ENCODE measurements around the gene GPR65. TPM values are rescaled to one million over a fixed set of nuclear protein-coding genes. Genes with fewer than 3 reads are reported as not detected.

The GPR65 gene
- total and polyA plus RNA-seq, 4 donors, result 0.29 to 2.0 (median 0.79) TPM

GRCh38 chr14:88030892-88031291, 26.0 kb downstream of the GPR65 start:
- Histone ChIP-seq H3K9me3 (ENCODE audit: control insufficient read depth, insufficient read depth, low read length) (no peaks in the 10 kb centered on the region), H3K4me3 (ENCODE audit: low read depth, low read length) (no peak overlapping the region), H3K27me3 (ENCODE audit: control insufficient read depth, insufficient read depth, low read length) (no peaks in the 10 kb centered on the region), H3K27ac (ENCODE audit: low read depth, low read length) (no peak overlapping the region), H3K36me3 (ENCODE audit: control insufficient read depth, insufficient read depth, low read length) (no peaks in the 10 kb centered on the region), H3K4me1 (ENCODE audit: control insufficient read depth, insufficient read depth, low read length) (no peaks in the 10 kb centered on the region)
- no CpG with 5 or more reads among the region's 1 CpG for WGBS (ENCODE audit: insufficient coverage)
- no peak for DNase-seq (ENCODE audit: low read depth in 4 of 6, low spot score in 6 of 6)

GRCh38 chr14:88032373-88032772, 27.4 kb downstream of the GPR65 start:
- Histone ChIP-seq H3K4me1 (ENCODE audit: control insufficient read depth, insufficient read depth, low read length) (no peaks in the 10 kb centered on the region), H3K9me3 (ENCODE audit: control insufficient read depth, insufficient read depth, low read length) (no peaks in the 10 kb centered on the region), H3K4me3 (ENCODE audit: low read depth, low read length) (no peak overlapping the region), H3K27ac (ENCODE audit: low read depth, low read length) (no peak overlapping the region), H3K27me3 (ENCODE audit: control insufficient read depth, insufficient read depth, low read length) (no peaks in the 10 kb centered on the region), H3K36me3 (ENCODE audit: control insufficient read depth, insufficient read depth, low read length) (no peaks in the 10 kb centered on the region)
- WGBS (ENCODE audit: insufficient coverage), result no CpG with 5 or more reads among the region's 1 CpG
- DNase-seq (ENCODE audit: low read depth in 4 of 6, low spot score in 6 of 6), result no peak

GRCh38 chr14:88034076-88034475, 29.1 kb downstream of the GPR65 start:
- DNase-seq (ENCODE audit: low read depth in 4 of 6, low spot score in 6 of 6), result no peak
- WGBS (ENCODE audit: insufficient coverage), result no CpG with 5 or more reads among the region's 2 CpGs

GRCh38 chr14:88036422-88036821, 31.5 kb downstream of the GPR65 start:
- Histone ChIP-seq H3K9me3 (ENCODE audit: control insufficient read depth, insufficient read depth, low read length) (no peaks in the 10 kb centered on the region), H3K36me3 (ENCODE audit: control insufficient read depth, insufficient read depth, low read length) (no peaks in the 10 kb centered on the region), H3K27me3 (ENCODE audit: control insufficient read depth, insufficient read depth, low read length) (no peaks in the 10 kb centered on the region), H3K4me3 (ENCODE audit: low read depth, low read length) (no peak overlapping the region), H3K4me1 (ENCODE audit: control insufficient read depth, insufficient read depth, low read length) (no peaks in the 10 kb centered on the region), H3K27ac (ENCODE audit: low read depth, low read length) (no peak overlapping the region)
- no peak for DNase-seq (ENCODE audit: low read depth in 4 of 6, low spot score in 6 of 6)
- 47% methylated on average over 2 of the region's 2 CpGs for WGBS (ENCODE audit: insufficient coverage)

More at GRCh38 chr14:88034076-88034475, 29.1 kb downstream of the GPR65 start:
- Histone ChIP-seq H3K27me3 (ENCODE audit: control insufficient read depth, insufficient read depth, low read length) (no peaks in the 10 kb centered on the region), H3K4me1 (ENCODE audit: control insufficient read depth, insufficient read depth, low read length) (no peaks in the 10 kb centered on the region), H3K36me3 (ENCODE audit: control insufficient read depth, insufficient read depth, low read length) (no peaks in the 10 kb centered on the region), H3K27ac (ENCODE audit: low read depth, low read length) (no peak overlapping the region), H3K4me3 (ENCODE audit: low read depth, low read length) (no peak overlapping the region), H3K9me3 (ENCODE audit: control insufficient read depth, insufficient read depth, low read length) (no peaks in the 10 kb centered on the region)

DNA sequence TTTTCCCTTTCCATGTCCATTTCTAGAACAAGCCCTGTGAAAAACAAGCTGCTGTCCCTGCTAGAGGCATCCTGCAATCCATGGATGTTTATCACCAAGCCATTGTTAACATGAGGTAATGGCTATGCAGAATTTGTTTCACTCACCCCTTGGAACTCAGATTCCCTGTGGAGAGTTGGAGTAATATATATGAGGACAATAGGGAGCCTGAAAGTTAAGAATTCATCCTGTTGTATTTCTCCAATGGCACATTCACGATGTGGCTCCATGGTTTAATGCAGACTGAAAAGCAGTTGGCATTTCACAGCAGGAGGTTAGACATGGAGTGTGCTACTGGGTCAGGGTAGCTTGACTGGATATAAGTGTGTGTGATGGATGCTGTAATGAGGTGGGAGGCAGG, 32.4 kb downstream of the GPR65 start:
- Histone ChIP-seq H3K27ac (ENCODE audit: low read depth, low read length) (no peak overlapping the region), H3K4me1 (ENCODE audit: control insufficient read depth, insufficient read depth, low read length) (no peaks in the 10 kb centered on the region), H3K4me3 (ENCODE audit: low read depth, low read length) (no peak overlapping the region), H3K9me3 (ENCODE audit: control insufficient read depth, insufficient read depth, low read length) (no peaks in the 10 kb centered on the region), H3K36me3 (ENCODE audit: control insufficient read depth, insufficient read depth, low read length) (no peaks in the 10 kb centered on the region), H3K27me3 (ENCODE audit: control insufficient read depth, insufficient read depth, low read length) (no peaks in the 10 kb centered on the region)
- WGBS (ENCODE audit: insufficient coverage), result 20% methylated on average over 1 of the region's 1 CpG
- peak in 2 of 6 donors; percentile 5 to 45 for DNase-seq (ENCODE audit: low read depth in 4 of 6, low spot score in 6 of 6)

DNA sequence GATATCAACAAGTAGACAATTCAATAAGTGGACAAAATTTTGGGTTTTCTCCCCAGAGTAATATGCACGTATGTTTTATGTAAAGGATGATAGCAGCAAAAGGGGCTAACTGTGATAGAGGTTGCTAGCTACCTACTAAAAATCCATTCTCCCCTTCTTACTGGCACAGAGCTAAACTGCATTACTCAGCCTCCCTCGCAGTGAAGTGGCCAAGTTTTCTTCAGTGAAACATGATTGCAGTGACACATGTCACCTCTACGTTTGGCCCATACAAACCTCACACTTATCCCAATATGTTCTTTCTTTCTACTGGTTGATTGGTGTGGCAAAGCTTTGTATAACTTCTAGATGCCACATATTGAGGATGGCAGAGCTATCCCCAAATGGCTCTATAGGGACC, 34.3 kb downstream of the GPR65 start:
- DNase-seq (ENCODE audit: low read depth in 4 of 6, low spot score in 6 of 6), result no peak
- H3K36me3 ChIP-seq (ENCODE audit: control insufficient read depth, insufficient read depth, low read length), result no peaks in the 10 kb centered on the region
- no peak overlapping the region for H3K27ac ChIP-seq (ENCODE audit: low read depth, low read length)
- no peak overlapping the region for H3K4me3 ChIP-seq (ENCODE audit: low read depth, low read length)
- 80% methylated on average over 1 of the region's 3 CpGs for WGBS (ENCODE audit: insufficient coverage)
- H3K4me1 ChIP-seq (ENCODE audit: control insufficient read depth, insufficient read depth, low read length), result no peaks in the 10 kb centered on the region
- H3K9me3 ChIP-seq (ENCODE audit: control insufficient read depth, insufficient read depth, low read length), result no peaks in the 10 kb centered on the region
- H3K27me3 ChIP-seq (ENCODE audit: control insufficient read depth, insufficient read depth, low read length), result no peaks in the 10 kb centered on the region

DNA sequence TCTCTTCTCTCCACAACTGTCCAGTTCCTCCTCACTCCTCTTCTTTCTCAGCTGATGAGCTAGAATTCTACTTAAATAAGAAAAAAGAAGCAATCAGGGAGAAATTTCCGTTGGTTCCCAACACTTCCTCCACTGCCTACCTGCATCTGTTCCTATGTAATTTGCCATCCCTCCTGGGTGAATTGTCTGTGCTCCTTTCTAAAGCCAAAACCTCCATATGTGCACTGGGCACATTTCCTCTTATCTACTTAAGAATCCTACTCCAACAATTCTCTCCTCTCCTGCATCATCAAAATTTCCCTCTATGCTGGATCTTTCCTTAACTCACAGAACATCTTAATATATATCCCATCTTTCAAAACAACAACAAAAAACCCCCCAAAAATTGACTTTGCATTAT, 35.2 kb downstream of the GPR65 start:
- no CpG with 5 or more reads among the region's 1 CpG for WGBS (ENCODE audit: insufficient coverage)
- H3K4me3 ChIP-seq (ENCODE audit: low read depth, low read length), result no peak overlapping the region
- no peaks in the 10 kb centered on the region for H3K27me3 ChIP-seq (ENCODE audit: control insufficient read depth, insufficient read depth, low read length)
- no peaks in the 10 kb centered on the region for H3K36me3 ChIP-seq (ENCODE audit: control insufficient read depth, insufficient read depth, low read length)
- DNase-seq (ENCODE audit: low read depth in 4 of 6, low spot score in 6 of 6), result peak in 1 of 6 donors; percentile 65
- no peaks in the 10 kb centered on the region for H3K9me3 ChIP-seq (ENCODE audit: control insufficient read depth, insufficient read depth, low read length)
- H3K4me1 ChIP-seq (ENCODE audit: control insufficient read depth, insufficient read depth, low read length), result no peaks in the 10 kb centered on the region
- no peak overlapping the region for H3K27ac ChIP-seq (ENCODE audit: low read depth, low read length)

GRCh38 chr14:88043529-88044443, 38.9 kb downstream of the GPR65 start:
- Histone ChIP-seq H3K4me1 (ENCODE audit: control insufficient read depth, insufficient read depth, low read length) (no peaks in the 10 kb centered on the region), H3K36me3 (ENCODE audit: control insufficient read depth, insufficient read depth, low read length) (no peaks in the 10 kb centered on the region), H3K9me3 (ENCODE audit: control insufficient read depth, insufficient read depth, low read length) (no peaks in the 10 kb centered on the region), H3K27ac (ENCODE audit: low read depth, low read length) (no peak overlapping the region), H3K4me3 (ENCODE audit: low read depth, low read length) (no peak overlapping the region), H3K27me3 (ENCODE audit: control insufficient read depth, insufficient read depth, low read length) (no peaks in the 10 kb centered on the region)
- DNase-seq (ENCODE audit: low read depth in 4 of 6, low spot score in 6 of 6), result no peak
- 67% methylated on average over 1 of the region's 4 CpGs for WGBS (ENCODE audit: insufficient coverage)

- WGBS (ENCODE audit: insufficient coverage), result no CpG with 5 or more reads among the region's 1 CpG
- Histone ChIP-seq H3K27me3 (ENCODE audit: control insufficient read depth, insufficient read depth, low read length) (no peaks in the 10 kb centered on the region), H3K36me3 (ENCODE audit: control insufficient read depth, insufficient read depth, low read length) (no peaks in the 10 kb centered on the region), H3K27ac (ENCODE audit: low read depth, low read length) (no peak overlapping the region), H3K4me1 (ENCODE audit: control insufficient read depth, insufficient read depth, low read length) (no peaks in the 10 kb centered on the region), H3K4me3 (ENCODE audit: low read depth, low read length) (no peak overlapping the region), H3K9me3 (ENCODE audit: control insufficient read depth, insufficient read depth, low read length) (no peaks in the 10 kb centered on the region)
- DNase-seq (ENCODE audit: low read depth in 4 of 6, low spot score in 6 of 6), result no peak
Observed at GRCh38 chr14:88044444-88044758, 39.5 kb downstream of the GPR65 start.

- Histone ChIP-seq H3K9me3 (ENCODE audit: control insufficient read depth, insufficient read depth, low read length) (no peaks in the 10 kb centered on the region), H3K27me3 (ENCODE audit: control insufficient read depth, insufficient read depth, low read length) (no peaks in the 10 kb centered on the region), H3K27ac (ENCODE audit: low read depth, low read length) (no peak overlapping the region), H3K4me3 (ENCODE audit: low read depth, low read length) (no peak overlapping the region), H3K36me3 (ENCODE audit: control insufficient read depth, insufficient read depth, low read length) (no peaks in the 10 kb centered on the region), H3K4me1 (ENCODE audit: control insufficient read depth, insufficient read depth, low read length) (no peaks in the 10 kb centered on the region)
- DNase-seq (ENCODE audit: low read depth in 4 of 6, low spot score in 6 of 6), result no peak
- 100% methylated on average over 1 of the region's 4 CpGs for WGBS (ENCODE audit: insufficient coverage)
Observed at GRCh38 chr14:88044776-88045446, 40.0 kb downstream of the GPR65 start.

All from spinal cord (tissue), 10 donors.